Activated CD4-positive, alpha-beta memory T cell treated with anti-CD3 and anti-CD28 coated beads, Interleukin-2, amount 10 ng/mL, durations not matched to agents 7 days and 5 days (primary cell): Measurements from ENCODE around the gene H2AZ2. TPM values are rescaled to one million over a fixed set of nuclear protein-coding genes. Genes with fewer than 3 reads are reported as not detected.
"Not testable (repeated sequence)": the region's sequence is repeated elsewhere in the genome, so short reads cannot be mapped to it uniquely, and the experiment has no call there.

ENCODE experiments used
- CTCF ChIA-PET: fragments of 350-600 bp; sonication (Branson Sonifier 250); formaldehyde crosslinking; loops from one replicate; lab custom pipeline; 2021; ENCODE audit warnings: antibody characterized with exemption, inconsistent platforms; lab: Charles Lee
- POLR2A ChIA-PET: fragments of 350-600 bp; sonication (Branson Sonifier 250); formaldehyde crosslinking; loops from one replicate; lab custom pipeline; 2021; ENCODE audit warnings: antibody characterized with exemption; lab: Charles Lee
- DNase-seq: peaks from one replicate; pipeline ENCODE4 v3.0.0-alpha.2; 2020
- H3K27ac Mint-ChIP-seq: one replicate; pipeline ENCODE4 v1.8.0; 2021; ENCODE audit warnings: mild to moderate bottlenecking, mixed read lengths
- H3K27me3 Mint-ChIP-seq: one replicate; pipeline ENCODE4 v1.8.0; 2021; ENCODE audit warnings: mixed read lengths
- H3K36me3 Mint-ChIP-seq: one replicate; pipeline ENCODE4 v1.8.0; 2021; ENCODE audit warnings: low read depth, mixed read lengths
- H3K4me1 Mint-ChIP-seq: one replicate; pipeline ENCODE4 v1.8.0; 2021; ENCODE audit warnings: mixed read lengths
- H3K4me3 Mint-ChIP-seq: one replicate; pipeline ENCODE4 v1.8.0; 2021; ENCODE audit warnings: mild to moderate bottlenecking, mixed read lengths
- H3K9me3 Mint-ChIP-seq: one replicate; pipeline ENCODE4 v1.8.0; 2021; ENCODE audit warnings: mixed read lengths
- total RNA-seq, 2 experiments: library from RNA; stranded (reverse); gene quantifications; one replicate each; pipeline ENCODE4 v1.2.3, GENCODE V29; 2021

H2AZ2 gene
- total RNA-seq, 2 experiments from 2014 or later = 322 to 330 TPM

DNA sequence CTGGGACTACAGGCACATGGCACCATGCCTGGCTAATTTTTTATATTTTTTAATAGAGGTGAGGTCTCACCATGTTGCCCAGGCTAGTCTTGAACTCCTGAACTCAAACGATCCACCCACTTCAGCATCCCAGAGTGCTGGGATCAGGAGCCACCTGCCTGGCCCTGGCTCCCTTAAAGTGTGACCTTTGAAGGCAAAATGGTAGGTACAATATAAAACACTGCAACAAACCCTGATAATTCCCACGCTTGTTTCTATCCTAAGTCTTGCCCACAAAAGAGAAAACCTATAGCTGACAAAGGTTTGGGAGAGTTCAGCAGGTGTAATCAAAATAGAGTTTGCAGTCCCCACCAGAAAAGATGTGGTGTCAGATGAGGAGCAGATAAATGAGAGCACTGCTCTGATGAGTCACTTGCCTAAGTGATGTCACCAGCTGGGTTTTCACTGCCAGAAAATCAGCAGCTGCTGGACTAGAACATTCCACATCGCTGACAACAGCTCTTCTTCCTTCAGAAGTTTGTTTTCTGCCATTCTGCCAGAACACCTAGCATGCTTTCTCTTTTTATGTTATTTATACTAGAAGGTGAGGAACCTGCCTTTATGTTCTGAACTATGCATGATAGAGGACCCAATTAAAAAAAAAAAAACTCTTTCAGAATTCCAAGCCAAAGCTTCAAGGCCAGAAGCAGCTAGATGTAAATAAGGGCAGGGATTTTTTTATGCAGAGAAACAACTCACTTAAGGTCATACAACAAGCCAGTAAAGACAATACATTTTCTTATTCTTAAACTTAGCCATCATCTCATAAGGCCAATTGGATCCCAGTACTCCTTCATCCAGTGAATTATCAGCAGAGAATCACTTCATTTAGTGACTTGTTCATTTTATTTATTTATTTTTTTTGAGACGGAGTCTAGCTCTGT, 19.4 kb upstream of the H2AZ2 start:
- no peaks in the 10 kb centered on the region for H3K36me3 Mint-ChIP-seq
- H3K27ac Mint-ChIP-seq = no peak overlapping the region
- CTCF ChIA-PET = interaction anchor here (0.8 to 2.8 kb wide), 3 partner anchors 9 to 55 kb away, joined by 3 to 21 read pairs (median 4); no protein-coding TSS in a partner anchor
- H3K9me3 Mint-ChIP-seq = peaks cover 6% of the 10 kb centered on the region
- POLR2A ChIA-PET = interaction anchor here (0.8 to 1.8 kb wide), 8 partner anchors 8 to 20 kb away, joined by 3 to 8 read pairs (median 5); partner anchors contain the start of genes H2AZ2 and PURB
- H3K4me1 Mint-ChIP-seq = peaks cover 9% of the 10 kb centered on the region
- peak; percentile 28 for DNase-seq
- peaks cover 5% of the 10 kb centered on the region for H3K27me3 Mint-ChIP-seq
- no peak overlapping the region for H3K4me3 Mint-ChIP-seq

- CTCF ChIA-PET = interaction anchor here (1.0 to 1.4 kb wide), 3 partner anchors 9 to 13 kb away, joined by 3 to 4 read pairs (median 4); partner anchors contain the start of gene H2AZ2
- H3K36me3 Mint-ChIP-seq, H3K4me1 Mint-ChIP-seq, H3K27me3 Mint-ChIP-seq, H3K27ac Mint-ChIP-seq, H3K4me3 Mint-ChIP-seq, H3K9me3 Mint-ChIP-seq, DNase-seq: not testable (repeated sequence)
- POLR2A ChIA-PET = interaction anchor here (1.3 to 2.1 kb wide), 3 partner anchors 14 to 24 kb away, joined by 3 to 6 read pairs (median 6); partner anchors contain the start of genes H2AZ2 and PURB
Observed at GRCh38 chr7:44861949-44862348, 14.1 kb upstream of the H2AZ2 start.

GRCh38 chr7:44858161-44858560, 10.3 kb upstream of the H2AZ2 start:
- H3K27me3 Mint-ChIP-seq = peaks cover 5% of the 10 kb centered on the region
- CTCF ChIA-PET = interaction anchor here (0.6 to 15.8 kb wide), 17 partner anchors 10 to 348 kb away, joined by 3 to 160 read pairs (median 8); partner anchors contain the start of genes H2AZ2, PURB and TMED4
- no peak overlapping the region for H3K4me3 Mint-ChIP-seq

DNA sequence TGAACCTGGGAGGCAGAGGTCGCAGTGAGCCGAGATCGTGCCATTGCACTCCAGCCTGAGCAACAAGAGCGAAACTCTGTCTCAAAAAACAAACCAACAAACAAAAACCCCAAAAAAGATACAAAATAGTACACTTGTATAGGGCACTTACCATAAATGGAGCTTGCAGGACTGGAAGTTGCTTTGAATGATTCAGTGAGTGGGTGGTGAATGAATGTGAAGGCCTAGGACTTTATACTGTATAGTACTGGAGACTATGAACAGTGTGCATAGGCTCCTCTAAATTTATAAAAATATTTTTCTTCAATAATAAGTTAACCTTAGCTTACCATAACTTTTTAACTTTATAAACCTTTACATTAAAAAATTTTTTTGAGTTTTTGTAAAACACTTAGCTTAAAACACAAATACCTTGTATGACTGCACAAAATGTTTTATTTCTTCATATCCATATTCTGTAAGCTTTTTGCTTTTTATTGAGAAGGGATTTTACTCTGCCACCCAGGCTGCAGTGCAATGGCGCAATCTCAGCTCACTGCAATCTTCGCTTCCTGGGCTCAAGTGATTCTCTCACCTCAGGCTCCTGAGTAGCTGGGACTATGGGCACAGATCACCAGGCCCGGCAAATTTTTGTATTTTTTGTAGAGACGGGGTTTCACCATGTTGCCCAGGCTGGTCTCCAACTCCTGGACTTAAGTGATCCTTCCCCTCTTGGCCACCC, 6.9 kb upstream of the H2AZ2 start:
- POLR2A ChIA-PET = interaction anchor here (0.8 to 2.9 kb wide), 5 partner anchors 8 to 248 kb away, joined by 3 to 21 read pairs (median 4); partner anchors contain the start of genes OGDH and PURB
- H3K4me1 Mint-ChIP-seq = peaks cover 28% of the 10 kb centered on the region
- no peaks in the 10 kb centered on the region for H3K9me3 Mint-ChIP-seq
- no peak for DNase-seq
- H3K27me3 Mint-ChIP-seq = no peaks in the 10 kb centered on the region
- no peak overlapping the region for H3K4me3 Mint-ChIP-seq
- H3K36me3 Mint-ChIP-seq = peaks cover 4% of the 10 kb centered on the region
- H3K27ac Mint-ChIP-seq = no peak overlapping the region
- CTCF ChIA-PET = interaction anchor here (2.9 to 15.8 kb wide), 3 partner anchors 27 to 281 kb away, joined by 11 to 160 read pairs (median 56); no protein-coding TSS in a partner anchor

More at GRCh38 chr7:44858161-44858560, 10.3 kb upstream of the H2AZ2 start:
- no peak for DNase-seq
- POLR2A ChIA-PET = interaction anchor here (0.6 to 4.4 kb wide), 5 partner anchors 10 to 62 kb away, joined by 4 to 50 read pairs (median 6); partner anchors contain the start of genes H2AZ2 and PURB
- Mint-ChIP-seq H3K9me3 (no peaks in the 10 kb centered on the region), H3K4me1 (peaks cover 19% of the 10 kb centered on the region), H3K27ac (no peak overlapping the region), H3K36me3 (no peaks in the 10 kb centered on the region)

DNA sequence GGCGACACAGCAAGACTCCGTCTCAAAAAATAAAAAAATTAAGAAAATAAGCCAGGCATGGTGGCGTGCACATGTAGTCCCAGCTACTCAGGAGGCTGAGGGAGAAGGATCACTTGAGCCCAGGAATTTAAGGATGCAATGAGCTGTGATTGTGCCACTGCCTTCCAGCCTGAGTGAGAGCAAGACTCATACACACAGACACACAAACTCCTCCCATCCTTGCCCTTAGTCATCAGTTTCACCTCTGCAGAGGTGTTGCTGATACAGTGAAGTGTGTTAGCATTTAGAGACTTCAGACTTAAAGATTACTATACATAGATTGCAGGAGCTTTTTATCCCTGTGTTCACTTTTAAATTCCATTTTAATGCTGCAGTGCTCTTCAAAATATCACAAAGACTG, 5.5 kb upstream of the H2AZ2 start:
- ChIA-PET POLR2A (interaction anchor here (1.6 to 2.9 kb wide), 3 partner anchors 29 to 55 kb away, joined by 4 to 21 read pairs (median 5); partner anchors contain the start of gene PURB), CTCF (interaction anchor here (0.7 to 15.8 kb wide), 5 partner anchors 9 to 69 kb away, joined by 3 to 160 read pairs (median 4); no protein-coding TSS in a partner anchor)
- H3K9me3 Mint-ChIP-seq = no peaks in the 10 kb centered on the region
- H3K4me1 Mint-ChIP-seq = peaks cover 36% of the 10 kb centered on the region
- H3K36me3 Mint-ChIP-seq = peaks cover 6% of the 10 kb centered on the region
- H3K4me3 Mint-ChIP-seq = no peak overlapping the region
- H3K27me3 Mint-ChIP-seq = no peaks in the 10 kb centered on the region
- peak; percentile 20 for DNase-seq
- H3K27ac Mint-ChIP-seq = no peak overlapping the region

GRCh38 chr7:44852590-44852989, 4.7 kb upstream of the H2AZ2 start:
- Mint-ChIP-seq H3K4me1 (peaks cover 32% of the 10 kb centered on the region), H3K27ac (no peak overlapping the region), H3K36me3 (peaks cover 6% of the 10 kb centered on the region), H3K27me3 (no peaks in the 10 kb centered on the region), H3K4me3 (no peak overlapping the region), H3K9me3 (no peaks in the 10 kb centered on the region)
- no peak for DNase-seq
- ChIA-PET CTCF (interaction anchor here (1.0 to 15.8 kb wide), 2 partner anchors 10 to 70 kb away, joined by 3 to 160 read pairs; no protein-coding TSS in a partner anchor), POLR2A (interaction anchor here (1.1 to 1.8 kb wide), 4 partner anchors 30 to 280 kb away, joined by 3 to 6 read pairs (median 4); partner anchors contain the start of genes DDX56 and PURB)

DNA sequence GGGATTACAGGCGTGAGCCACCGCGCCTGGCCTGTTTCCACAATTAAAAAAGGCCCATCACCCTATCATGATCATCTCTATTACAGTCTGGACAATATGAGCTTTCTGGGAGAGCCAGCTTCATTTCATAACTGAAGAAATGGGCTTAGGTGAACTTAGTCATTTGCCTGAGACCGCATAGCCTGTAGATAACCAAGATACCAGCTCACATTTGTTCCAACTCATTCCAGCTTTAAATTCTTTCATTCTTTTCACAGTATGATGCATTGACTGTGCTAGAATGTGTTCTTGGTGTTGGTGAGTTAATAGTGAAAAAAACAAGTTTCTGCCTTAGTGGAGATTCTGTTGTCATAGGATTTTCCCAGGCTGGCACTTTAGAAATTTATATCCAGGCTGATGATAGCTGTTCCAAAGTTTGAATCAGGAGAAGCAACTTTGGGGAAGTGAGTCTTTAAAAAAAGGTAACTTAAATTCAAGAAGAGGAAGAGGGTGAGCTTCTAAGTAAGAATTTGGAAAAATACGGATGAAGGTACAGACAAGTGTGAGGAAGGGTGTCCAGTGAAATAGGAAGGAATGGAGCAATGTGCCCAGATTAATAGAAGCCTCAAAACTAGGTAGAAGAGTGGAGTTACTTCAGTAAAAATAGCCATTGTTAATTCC, 2.1 kb upstream of the H2AZ2 start:
- Mint-ChIP-seq H3K27ac (peak overlapping the region; percentile 97), H3K36me3 (peaks cover 9% of the 10 kb centered on the region), H3K9me3 (no peaks in the 10 kb centered on the region), H3K27me3 (no peaks in the 10 kb centered on the region), H3K4me1 (peaks cover 40% of the 10 kb centered on the region), H3K4me3 (peak overlapping the region; percentile 96)
- ChIA-PET CTCF (interaction anchor here (0.9 to 15.8 kb wide), 6 partner anchors 8 to 286 kb away, joined by 3 to 160 read pairs (median 18); partner anchors contain the start of genes OGDH and PURB), POLR2A (interaction anchor here (1.1 to 7.0 kb wide), 17 partner anchors 14 to 276 kb away, joined by 4 to 144 read pairs (median 23); partner anchors contain the start of genes DDX56, MYO1G, OGDH and PPIA)
- DNase-seq = no peak

DNA sequence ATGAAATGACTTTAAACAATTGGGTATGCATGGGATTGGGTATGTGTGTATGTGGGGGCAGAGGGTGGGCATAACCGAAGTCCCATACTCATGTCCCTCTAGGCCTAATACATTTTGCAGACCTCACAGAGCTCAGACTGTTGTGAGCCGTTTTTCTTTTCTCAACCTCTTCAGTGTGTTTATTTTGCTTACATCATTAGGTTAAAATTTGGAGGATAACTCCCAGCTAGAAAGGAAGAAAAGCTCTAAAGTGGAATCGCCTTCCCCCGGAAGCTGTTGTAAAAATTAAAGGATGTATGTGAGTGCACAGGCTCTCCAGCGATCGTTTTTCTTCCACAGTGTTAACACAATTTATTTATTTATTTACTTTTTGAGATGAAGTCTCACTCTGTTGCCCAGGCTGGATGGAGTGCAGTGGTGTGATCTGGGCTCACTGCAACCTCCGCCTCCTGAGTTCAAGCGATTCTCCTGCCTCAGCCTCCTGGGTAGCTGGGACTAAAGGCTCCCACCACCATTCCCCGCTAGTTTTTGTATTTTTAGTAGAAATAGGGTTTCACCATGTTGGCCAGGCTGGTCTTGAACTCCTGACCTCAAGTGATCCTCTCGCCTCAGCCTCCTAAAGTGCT, 1.5 kb upstream of the H2AZ2 start:
- peaks cover 43% of the 10 kb centered on the region for H3K4me1 Mint-ChIP-seq
- DNase-seq = no peak
- H3K9me3 Mint-ChIP-seq = no peaks in the 10 kb centered on the region
- peak overlapping the region; percentile 97 for H3K27ac Mint-ChIP-seq
- H3K4me3 Mint-ChIP-seq = peak overlapping the region; percentile 96
- H3K27me3 Mint-ChIP-seq = no peaks in the 10 kb centered on the region
- POLR2A ChIA-PET = interaction anchor here (1.0 to 7.0 kb wide), 33 partner anchors 8 to 768 kb away, joined by 3 to 144 read pairs (median 16); partner anchors contain the start of genes CCM2, DDX56, MYO1G and NUDCD3
- H3K36me3 Mint-ChIP-seq = peaks cover 10% of the 10 kb centered on the region
- CTCF ChIA-PET = interaction anchor here (0.9 to 15.8 kb wide), 10 partner anchors 8 to 287 kb away, joined by 3 to 160 read pairs (median 8); partner anchors contain the start of genes OGDH, PURB and TMED4

- Mint-ChIP-seq H3K4me3 (peak overlapping the region; percentile 96), H3K27ac (peak overlapping the region; percentile 99), H3K27me3 (no peaks in the 10 kb centered on the region), H3K36me3 (peaks cover 23% of the 10 kb centered on the region), H3K9me3 (no peaks in the 10 kb centered on the region), H3K4me1 (peaks cover 42% of the 10 kb centered on the region)
- peak; percentile 89 for DNase-seq
- POLR2A ChIA-PET = interaction anchor here (0.7 to 7.0 kb wide), 63 partner anchors 8 to 766 kb away, joined by 3 to 144 read pairs (median 6); partner anchors contain the start of genes CCM2, DDX56, MYO1G and NUDCD3
- CTCF ChIA-PET = interaction anchor here (0.6 to 15.8 kb wide), 16 partner anchors 10 to 370 kb away, joined by 3 to 160 read pairs (median 6); partner anchors contain the start of genes OGDH, PURB and TBRG4
Observed at GRCh38 chr7:44847509-44847919, 373 bp downstream of the H2AZ2 start.

DNA sequence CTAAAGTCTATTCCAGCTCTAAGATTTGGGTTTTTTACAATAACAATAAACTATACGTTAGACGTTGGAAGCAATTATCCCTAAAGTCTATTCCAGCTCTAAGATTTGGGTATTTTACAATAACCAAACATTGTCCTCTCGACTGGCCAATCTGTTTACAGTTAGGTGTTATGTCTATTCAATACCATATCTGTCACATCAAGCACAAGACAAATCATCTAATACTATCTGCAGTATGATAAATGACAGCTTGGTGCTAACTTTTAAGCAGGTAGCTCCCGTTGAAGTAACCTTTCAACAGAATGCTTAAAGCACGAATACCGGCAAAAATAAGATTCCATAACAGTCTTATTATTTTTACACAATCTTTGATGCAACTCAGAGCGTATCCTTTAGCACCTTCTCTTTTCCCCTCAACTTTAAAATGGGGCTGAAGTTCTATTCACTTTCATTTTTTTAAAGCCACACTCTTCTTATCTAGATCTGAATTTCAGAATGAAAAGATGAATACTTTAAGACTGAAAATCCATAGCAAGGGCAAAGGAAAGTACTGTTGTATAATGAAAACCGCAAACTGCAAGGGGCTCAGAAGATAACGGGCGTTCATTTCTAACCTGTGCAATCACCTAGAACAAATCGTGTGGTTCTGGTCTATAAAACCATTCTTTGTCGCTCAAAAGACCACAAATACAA, 925 bp downstream of the H2AZ2 start:
- POLR2A ChIA-PET = interaction anchor here (0.6 to 7.0 kb wide), 60 partner anchors 8 to 766 kb away, joined by 3 to 144 read pairs (median 6); partner anchors contain the start of genes CCM2, DDX56, MYO1G and NUDCD3
- DNase-seq = no peak
- peak overlapping the region; percentile 99 for H3K27ac Mint-ChIP-seq

More for the DNA sequence above, 925 bp downstream of the H2AZ2 start:
- Mint-ChIP-seq H3K4me1 (peaks cover 46% of the 10 kb centered on the region), H3K36me3 (peaks cover 28% of the 10 kb centered on the region), H3K9me3 (no peaks in the 10 kb centered on the region), H3K27me3 (no peaks in the 10 kb centered on the region), H3K4me3 (peak overlapping the region; percentile 96)
- CTCF ChIA-PET = interaction anchor here (0.8 to 15.8 kb wide), 19 partner anchors 10 to 370 kb away, joined by 3 to 160 read pairs (median 5); partner anchors contain the start of genes OGDH, PURB and TMED4
